ENCODE results near the gene C16orf87. TPM values are rescaled to one million over a fixed set of nuclear protein-coding genes. Genes with fewer than 3 reads are reported as not detected.

C16orf87 gene
- total RNA-seq, 2 donors from 2014 or later: 3.1 to 11.5 TPM

DNA sequence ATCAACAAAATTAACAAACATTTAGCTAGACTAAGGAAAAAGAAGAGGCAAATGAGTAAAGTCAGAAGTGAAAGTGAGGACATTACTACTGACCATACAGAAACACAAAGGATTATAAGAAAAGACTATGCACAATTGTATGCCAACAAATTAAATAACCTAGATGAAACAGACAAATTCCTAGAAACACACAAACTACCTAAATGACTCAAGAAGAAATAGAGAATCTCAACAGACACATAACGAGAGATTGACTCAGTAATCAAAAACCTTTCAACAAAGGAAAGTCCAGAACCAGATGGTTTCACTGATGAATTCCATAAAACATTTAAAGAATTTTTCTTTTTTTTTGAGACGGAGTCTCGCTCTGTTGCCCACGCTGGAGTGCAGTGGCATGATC is 47.2 kb downstream of the C16orf87 start:
- no peaks in the 10 kb centered on the region for H3K9me3 ChIP-seq
- no peak for DNase-seq
- intact Hi-C loops (cut with DNase I): no loop called here
- no peaks in the 10 kb centered on the region for H3K4me1 ChIP-seq
- WGBS, 2 donors: 92 to 94% methylated on average over 4 of the region's 4 CpGs
- TF ChIP-seq, protein P1, sequence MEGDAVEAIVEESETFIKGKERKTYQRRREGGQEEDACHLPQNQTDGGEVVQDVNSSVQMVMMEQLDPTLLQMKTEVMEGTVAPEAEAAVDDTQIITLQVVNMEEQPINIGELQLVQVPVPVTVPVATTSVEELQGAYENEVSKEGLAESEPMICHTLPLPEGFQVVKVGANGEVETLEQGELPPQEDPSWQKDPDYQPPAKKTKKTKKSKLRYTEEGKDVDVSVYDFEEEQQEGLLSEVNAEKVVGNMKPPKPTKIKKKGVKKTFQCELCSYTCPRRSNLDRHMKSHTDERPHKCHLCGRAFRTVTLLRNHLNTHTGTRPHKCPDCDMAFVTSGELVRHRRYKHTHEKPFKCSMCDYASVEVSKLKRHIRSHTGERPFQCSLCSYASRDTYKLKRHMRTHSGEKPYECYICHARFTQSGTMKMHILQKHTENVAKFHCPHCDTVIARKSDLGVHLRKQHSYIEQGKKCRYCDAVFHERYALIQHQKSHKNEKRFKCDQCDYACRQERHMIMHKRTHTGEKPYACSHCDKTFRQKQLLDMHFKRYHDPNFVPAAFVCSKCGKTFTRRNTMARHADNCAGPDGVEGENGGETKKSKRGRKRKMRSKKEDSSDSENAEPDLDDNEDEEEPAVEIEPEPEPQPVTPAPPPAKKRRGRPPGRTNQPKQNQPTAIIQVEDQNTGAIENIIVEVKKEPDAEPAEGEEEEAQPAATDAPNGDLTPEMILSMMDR (IDR thresholded peaks at IDR 0.05): no peak
- TF ChIP-seq POLR2A (IDR thresholded peaks at IDR 0.05): no peak
- H3K27ac ChIP-seq: no peak overlapping the region
- ATAC-seq: no peak
- no peaks in the 10 kb centered on the region for H3K36me3 ChIP-seq (replicated peaks in 1 of 2; ENCODE audit: insufficient read depth in 1 of 2, low read depth in 2 of 2)
- H3K27me3 ChIP-seq: no peaks in the 10 kb centered on the region
- H3K4me3 ChIP-seq: no peak overlapping the region

DNA sequence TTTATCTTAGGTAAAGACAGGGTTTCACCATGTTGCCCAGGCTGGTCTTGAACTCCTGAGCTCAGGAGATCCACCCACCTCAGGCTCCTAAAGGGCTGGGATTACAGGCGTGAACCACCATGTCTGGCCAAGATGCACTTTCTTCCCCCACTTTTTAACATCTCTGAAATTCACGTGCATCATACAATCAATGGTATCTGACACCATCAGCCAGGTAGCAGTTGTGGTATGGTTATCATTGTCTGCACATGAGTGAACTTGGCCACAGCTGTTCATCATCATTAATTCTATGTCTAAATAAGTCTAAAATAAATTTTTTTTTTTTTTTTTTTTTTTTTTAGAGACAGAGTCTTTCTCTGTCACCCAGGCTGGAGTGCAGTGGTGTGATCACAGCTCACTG is 48.7 kb downstream of the C16orf87 start:
- TF ChIP-seq POLR2A (IDR thresholded peaks at IDR 0.05): no peak
- TF ChIP-seq, protein P1 (IDR thresholded peaks at IDR 0.05): no peak
- Histone ChIP-seq H3K9me3 (no peaks in the 10 kb centered on the region), H3K36me3 (replicated peaks in 1 of 2; ENCODE audit: insufficient read depth in 1 of 2, low read depth in 2 of 2) (no peaks in the 10 kb centered on the region), H3K27ac (no peak overlapping the region), H3K4me1 (no peaks in the 10 kb centered on the region), H3K4me3 (no peak overlapping the region), H3K27me3 (no peaks in the 10 kb centered on the region)
- 79 to 88% methylated on average over 2 of the region's 2 CpGs for WGBS, 2 donors
- intact Hi-C loops (cut with DNase I): no loop called here
- DNase-seq (no peak), ATAC-seq (no peak)

DNA sequence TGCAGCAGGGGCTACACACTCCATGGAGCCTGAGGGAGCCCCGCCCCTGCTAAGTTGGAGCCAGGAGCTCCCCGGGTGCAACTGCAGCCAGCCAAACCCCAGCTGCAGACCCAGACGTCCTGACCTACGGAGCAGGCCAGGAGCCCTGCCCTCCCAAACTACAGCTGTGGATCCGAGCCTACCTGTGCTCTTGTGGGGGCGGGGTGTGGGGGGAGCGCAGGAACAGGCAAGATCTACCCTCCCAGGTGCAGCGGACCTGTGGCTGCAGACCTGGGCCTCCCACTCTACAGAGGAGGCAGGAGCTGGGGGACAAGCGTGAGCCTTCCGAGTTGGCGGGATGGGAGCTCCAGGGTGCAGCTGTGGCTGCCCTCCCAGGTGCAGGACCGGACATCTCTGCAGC is 53.2 kb downstream of the C16orf87 start:
- Histone ChIP-seq H3K27me3 (no peaks in the 10 kb centered on the region), H3K4me3 (no peak overlapping the region), H3K9me3 (no peaks in the 10 kb centered on the region), H3K27ac (no peak overlapping the region), H3K36me3 (replicated peaks in 1 of 2; ENCODE audit: insufficient read depth in 1 of 2, low read depth in 2 of 2) (no peaks in the 10 kb centered on the region), H3K4me1 (no peaks in the 10 kb centered on the region)
- TF ChIP-seq POLR2A (IDR thresholded peaks at IDR 0.05): no peak
- TF ChIP-seq, protein P1 (IDR thresholded peaks at IDR 0.05): no peak
- ATAC-seq: no peak
- DNase-seq: no peak
- WGBS, 2 donors: 80 to 85% methylated on average over 4 to 7 of the region's 12 CpGs
- intact Hi-C loops (cut with DNase I): no loop called here

DNA sequence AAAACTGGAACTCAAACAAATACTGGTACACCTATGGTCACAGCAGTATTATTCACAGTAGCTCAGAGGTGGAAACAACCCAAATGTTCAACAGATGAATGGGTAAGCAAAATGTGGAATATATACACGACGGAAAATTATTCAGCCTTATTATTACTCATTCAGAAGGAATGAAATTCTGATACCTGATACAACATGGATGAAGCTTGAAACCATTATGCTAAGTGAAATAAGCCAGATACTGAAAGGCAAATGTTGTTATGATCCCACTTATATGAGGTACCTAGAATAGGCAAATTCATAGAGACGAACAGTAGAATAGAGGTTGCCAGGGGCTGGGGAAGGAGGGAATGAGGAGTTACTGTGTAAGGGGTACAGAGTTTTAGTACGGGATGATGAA is 55.8 kb downstream of the C16orf87 start:
- Histone ChIP-seq H3K4me3 (no peak overlapping the region), H3K27ac (no peak overlapping the region), H3K27me3 (no peaks in the 10 kb centered on the region), H3K9me3 (no peaks in the 10 kb centered on the region), H3K4me1 (no peaks in the 10 kb centered on the region), H3K36me3 (replicated peaks in 1 of 2; ENCODE audit: insufficient read depth in 1 of 2, low read depth in 2 of 2) (no peaks in the 10 kb centered on the region)
- WGBS, 2 donors: 88 to 90% methylated on average over 4 of the region's 4 CpGs
- TF ChIP-seq, protein P1 (IDR thresholded peaks at IDR 0.05): no peak
- TF ChIP-seq POLR2A (IDR thresholded peaks at IDR 0.05): no peak
- no peak for ATAC-seq
- intact Hi-C loops (cut with DNase I): no loop called here
- DNase-seq: no peak

DNA sequence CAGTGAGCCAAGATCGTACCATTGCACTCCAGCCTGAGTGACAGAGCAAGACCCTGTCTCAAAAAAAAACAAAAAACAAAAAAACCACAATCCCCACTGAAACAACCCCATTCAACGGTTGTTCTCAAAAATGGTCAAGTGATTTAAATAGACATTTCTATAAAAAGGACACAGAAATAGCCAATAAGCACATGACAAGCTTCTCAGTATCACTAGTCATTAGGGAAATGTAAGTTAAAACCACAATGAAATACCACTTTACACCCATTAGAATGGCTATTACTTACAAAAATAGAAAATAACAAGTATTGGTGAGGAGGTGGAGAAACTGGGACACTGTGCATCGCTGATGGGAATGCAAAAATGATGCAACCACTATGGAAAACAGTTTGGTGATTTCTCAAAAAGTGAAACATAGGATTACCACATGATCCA is 56.2 kb downstream of the C16orf87 start:
- ATAC-seq (no peak), DNase-seq (no peak)
- no peaks in the 10 kb centered on the region for H3K36me3 ChIP-seq (replicated peaks in 1 of 2; ENCODE audit: insufficient read depth in 1 of 2, low read depth in 2 of 2)
- H3K27me3 ChIP-seq: no peaks in the 10 kb centered on the region
- intact Hi-C loops (cut with DNase I): no loop called here
- no peak for TF ChIP-seq POLR2A (IDR thresholded peaks at IDR 0.05)
- TF ChIP-seq, protein P1 (IDR thresholded peaks at IDR 0.05): no peak
- no peak overlapping the region for H3K27ac ChIP-seq
- no peaks in the 10 kb centered on the region for H3K4me1 ChIP-seq
- H3K4me3 ChIP-seq: no peak overlapping the region
- WGBS, 2 donors: 75 to 89% methylated on average over 3 of the region's 3 CpGs
- no peaks in the 10 kb centered on the region for H3K9me3 ChIP-seq

Measured in body of pancreas (tissue), 4 donors.